Effector CD4-positive, alpha-beta T cell (primary cell): Measurements from ENCODE around the gene TTLL11.
"Not testable (repeated sequence)": the region's sequence is repeated elsewhere in the genome, so short reads cannot be mapped to it uniquely, and the experiment has no call there.

Experiments
- DNase-seq: peaks from one replicate; pipeline ENCODE4 v3.0.0-alpha.2; 2020

The TTLL11 gene

GRCh38 chr9:121896545-121896943, 196.6 kb downstream of the TTLL11 start:
- DNase-seq: no peak

GRCh38 chr9:121895818-121896544, 197.1 kb downstream of the TTLL11 start:
- no peak for DNase-seq

- no peak for DNase-seq
These were observed 197.8 kb downstream of the TTLL11 start for GRCh38 chr9:121895358-121895757.

GRCh38 chr9:121894380-121894779, 198.7 kb downstream of the TTLL11 start:
- DNase-seq: not testable (repeated sequence)

GRCh38 chr9:121893786-121894185, 199.3 kb downstream of the TTLL11 start:
- DNase-seq: no peak

GRCh38 chr9:121892706-121893105, 200.4 kb downstream of the TTLL11 start:
- DNase-seq: no peak

- no peak for DNase-seq
These were observed 202.4 kb downstream of the TTLL11 start for GRCh38 chr9:121890746-121891145.

- DNase-seq: no peak
These were observed 203.0 kb downstream of the TTLL11 start for GRCh38 chr9:121889990-121890563.

GRCh38 chr9:121888438-121888775, 204.7 kb downstream of the TTLL11 start:
- no peak for DNase-seq

- DNase-seq: no peak
These were observed 205.3 kb downstream of the TTLL11 start for GRCh38 chr9:121887553-121888437.

GRCh38 chr9:121886759-121887485, 206.2 kb downstream of the TTLL11 start:
- DNase-seq: no peak

- no peak for DNase-seq
These were observed 207.7 kb downstream of the TTLL11 start for GRCh38 chr9:121885345-121885901.

- no peak for DNase-seq
These were observed 209.0 kb downstream of the TTLL11 start for GRCh38 chr9:121884057-121884541.

GRCh38 chr9:121883281-121884056, 209.6 kb downstream of the TTLL11 start:
- no peak for DNase-seq

- no peak for DNase-seq
These were observed 211.1 kb downstream of the TTLL11 start for GRCh38 chr9:121881920-121882500.

GRCh38 chr9:121880343-121880898, 212.7 kb downstream of the TTLL11 start:
- DNase-seq: no peak

- DNase-seq: no peak
These were observed 214.8 kb downstream of the TTLL11 start for GRCh38 chr9:121878271-121878822.

GRCh38 chr9:121876658-121877271, 216.3 kb downstream of the TTLL11 start:
- no peak for DNase-seq

GRCh38 chr9:121876255-121876654, 216.9 kb downstream of the TTLL11 start:
- no peak for DNase-seq

- no peak for DNase-seq
These were observed 218.6 kb downstream of the TTLL11 start for GRCh38 chr9:121874524-121874923.
